Immature natural killer cell (primary cell): ENCODE data around the gene ASTE1. TPM values are rescaled to one million over a fixed set of nuclear protein-coding genes. Genes with fewer than 3 reads are reported as not detected.
"Not testable (repeated sequence)": the region's sequence is repeated elsewhere in the genome, so short reads cannot be mapped to it uniquely, and the experiment has no call there.

Experiments
- DNase-seq, 3 donors: peaks; one replicate each; pipeline ENCODE4 v3.0.0; 2022; ENCODE audit warnings: mixed read lengths in 1 of 3
- H3K27ac Mint-ChIP-seq, 6 donors: one replicate each; pipeline ENCODE4 v1.8.0; 2020; ENCODE audit warnings: mixed read lengths in 6 of 6, mild to moderate bottlenecking in 5 of 6, inconsistent platforms in 4 of 6, moderate library complexity in 3 of 6
- H3K27me3 Mint-ChIP-seq, 3 donors: one replicate each; pipeline ENCODE4 v1.8.0; 2020 to 2021; ENCODE audit warnings: low read depth in 3 of 3, mild to moderate bottlenecking in 3 of 3, mixed read lengths in 3 of 3, moderate library complexity in 3 of 3, inconsistent platforms in 1 of 3
- H3K36me3 Mint-ChIP-seq, 3 donors: one replicate each; pipeline ENCODE4 v1.8.0; 2020; ENCODE audit warnings: mixed read lengths in 3 of 3, inconsistent platforms in 2 of 3, mild to moderate bottlenecking in 2 of 3
- H3K4me1 Mint-ChIP-seq, 2 donors: one replicate each; pipeline ENCODE4 v1.8.0; 2020; ENCODE audit warnings: inconsistent platforms in 2 of 2, mild to moderate bottlenecking in 2 of 2, mixed read lengths in 2 of 2, moderate library complexity in 1 of 2
- H3K4me3 Mint-ChIP-seq, 5 donors: one replicate each; pipeline ENCODE4 v1.8.0; 2020; ENCODE audit warnings: mild to moderate bottlenecking in 5 of 5, mixed read lengths in 5 of 5, inconsistent platforms in 3 of 5, moderate library complexity in 3 of 5
- H3K9me3 Mint-ChIP-seq, 6 donors: one replicate each; pipeline ENCODE4 v1.8.0; 2020; ENCODE audit warnings: mild to moderate bottlenecking in 6 of 6, mixed read lengths in 6 of 6, inconsistent platforms in 4 of 6, moderate library complexity in 3 of 6
- polyA plus RNA-seq, 3 donors: library from polyadenylated mRNA; unstranded; fragments of 300-500 nt; fragmentation: Illumina TruSeq; gene quantifications; one replicate each; pipeline ENCODE4 v1.2.3, GENCODE V29; 2021

Gene ASTE1
- polyA plus RNA-seq, 3 donors from 2014 or later: 15.9 to 28.6 (median 21.2) TPM

DNA sequence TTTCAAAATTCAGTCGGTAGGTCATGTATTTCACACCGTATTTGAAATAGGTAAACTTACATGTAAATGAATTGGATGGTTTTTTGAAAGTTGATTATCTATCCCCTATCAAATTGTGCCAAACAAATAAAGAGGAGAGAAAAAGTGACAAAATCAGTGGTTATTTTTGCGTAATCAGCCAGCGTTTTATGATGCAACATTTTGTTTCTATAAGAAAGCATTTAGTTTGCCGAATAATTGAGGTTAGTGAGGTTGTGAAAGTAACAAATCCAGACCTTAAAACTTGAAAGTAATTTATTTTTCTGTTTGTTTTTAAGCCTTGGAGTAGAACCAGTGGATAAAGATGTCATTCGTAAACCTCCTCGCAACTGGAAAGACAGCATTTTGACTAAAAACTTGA, 29.3 kb downstream of the ASTE1 start:
- Mint-ChIP-seq H3K9me3 (no peaks in the 10 kb centered on the region), H3K27ac (no peak overlapping the region), H3K4me3 (no peak overlapping the region), H3K27me3 (peaks cover 0 to 1% (median 0%) of the 10 kb centered on the region in 3 donors), H3K4me1 (peaks cover 3 to 13% of the 10 kb centered on the region in 2 donors), H3K36me3 (peaks cover 3 to 11% (median 3%) of the 10 kb centered on the region in 3 donors)
- DNase-seq: no peak

DNA sequence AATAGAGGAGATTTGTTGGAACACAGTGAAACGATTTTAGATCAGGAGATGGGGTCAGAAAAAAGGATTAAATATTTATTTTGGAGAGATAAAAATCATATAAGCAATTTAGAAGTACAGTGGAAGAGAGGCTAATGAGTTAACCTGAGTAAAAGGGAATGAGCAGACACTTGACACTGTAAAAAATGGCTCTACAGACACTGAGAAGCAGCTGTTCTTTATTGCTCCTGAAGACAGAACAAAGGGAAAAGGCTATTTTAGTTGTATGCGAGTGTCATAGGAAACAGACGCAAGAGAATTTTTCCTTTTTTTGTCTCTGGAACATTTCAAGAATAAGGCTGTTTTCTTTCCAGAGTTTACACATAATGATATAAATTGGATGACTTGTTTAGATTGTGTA, 34.3 kb downstream of the ASTE1 start:
- no peak overlapping the region for H3K27ac Mint-ChIP-seq

DNA sequence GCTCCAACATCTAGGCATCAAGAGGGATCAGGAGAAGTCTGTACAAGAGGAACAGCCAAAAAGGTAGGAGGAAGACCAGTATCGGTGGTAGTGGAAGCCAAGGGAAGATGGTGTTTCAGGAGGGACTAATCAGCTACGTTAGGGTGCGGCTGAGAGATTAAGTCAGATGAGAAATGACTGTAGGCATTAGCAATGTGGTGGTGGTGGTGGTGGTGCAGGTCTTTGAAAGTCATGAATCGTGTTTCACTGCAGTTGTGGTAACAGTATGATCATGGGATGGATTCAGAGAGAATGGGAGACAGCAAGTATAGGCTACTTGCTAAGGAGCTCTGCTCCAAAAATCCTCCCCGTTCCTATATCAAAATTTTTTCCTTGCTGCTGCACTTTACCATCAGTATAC, 35.5 kb downstream of the ASTE1 start:
- Mint-ChIP-seq H3K27ac (no peak overlapping the region), H3K27me3 (peaks cover 0 to 2% (median 0%) of the 10 kb centered on the region in 3 donors), H3K4me1 (no peaks in the 10 kb centered on the region), H3K9me3 (no peaks in the 10 kb centered on the region), H3K36me3 (peaks cover 5 to 19% (median 14%) of the 10 kb centered on the region in 3 donors), H3K4me3 (no peak overlapping the region)
- DNase-seq: no peak

More for the DNA sequence above, 34.3 kb downstream of the ASTE1 start:
- H3K9me3 Mint-ChIP-seq: no peaks in the 10 kb centered on the region
- H3K36me3 Mint-ChIP-seq: peaks cover 5 to 19% (median 14%) of the 10 kb centered on the region in 3 donors
- peaks cover 0 to 2% (median 1%) of the 10 kb centered on the region in 3 donors for H3K27me3 Mint-ChIP-seq
- no peak for DNase-seq
- H3K4me1 Mint-ChIP-seq: no peaks in the 10 kb centered on the region
- H3K4me3 Mint-ChIP-seq: no peak overlapping the region

DNA sequence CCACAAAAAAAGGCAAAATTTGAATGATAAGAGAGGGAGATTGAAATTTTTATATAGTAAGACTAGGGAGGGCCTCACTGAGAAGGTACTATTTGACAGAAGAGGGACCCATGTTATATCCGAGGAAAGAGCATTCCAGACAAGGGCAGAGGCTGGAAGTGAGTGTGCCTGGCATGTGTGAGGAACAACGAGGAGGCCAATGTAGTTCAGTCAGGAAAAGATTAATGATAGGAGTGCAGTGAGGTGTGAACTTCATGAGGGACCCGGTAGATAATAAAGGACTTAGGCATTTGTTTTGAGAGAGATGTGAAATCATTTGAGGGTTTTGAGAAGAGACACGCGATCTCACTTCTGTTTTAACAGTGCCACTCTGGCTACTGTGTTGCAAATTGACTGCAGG, 36.3 kb downstream of the ASTE1 start:
- Mint-ChIP-seq H3K9me3 (no peaks in the 10 kb centered on the region), H3K27ac (peak overlapping the region in 2 of 6 donors; percentile 9 to 55), H3K36me3 (peaks cover 5 to 24% (median 17%) of the 10 kb centered on the region in 3 donors), H3K4me3 (no peak overlapping the region), H3K4me1 (no peaks in the 10 kb centered on the region), H3K27me3 (peaks cover 0 to 2% (median 0%) of the 10 kb centered on the region in 3 donors)
- DNase-seq: no peak

DNA sequence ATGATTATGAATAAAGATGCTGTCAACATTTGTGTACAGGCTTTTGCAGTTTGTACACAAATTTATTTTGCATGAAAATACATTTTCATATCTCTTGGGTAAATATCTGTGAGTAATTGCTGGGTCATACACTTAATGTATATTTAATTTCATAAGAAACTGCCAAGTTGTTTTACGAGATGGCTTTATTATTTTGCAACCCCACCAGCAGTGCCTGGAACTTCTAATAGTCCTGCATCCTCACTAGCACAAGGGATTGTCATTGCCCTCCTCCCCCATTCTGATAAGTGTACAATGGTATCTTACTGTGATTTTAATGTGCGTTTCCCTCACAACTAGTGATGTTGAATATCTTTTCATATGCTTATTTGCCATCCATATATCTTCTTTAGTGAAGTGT, 45.2 kb downstream of the ASTE1 start:
- Mint-ChIP-seq H3K27ac (no peak overlapping the region), H3K9me3 (no peaks in the 10 kb centered on the region)
- DNase-seq: no peak

DNA sequence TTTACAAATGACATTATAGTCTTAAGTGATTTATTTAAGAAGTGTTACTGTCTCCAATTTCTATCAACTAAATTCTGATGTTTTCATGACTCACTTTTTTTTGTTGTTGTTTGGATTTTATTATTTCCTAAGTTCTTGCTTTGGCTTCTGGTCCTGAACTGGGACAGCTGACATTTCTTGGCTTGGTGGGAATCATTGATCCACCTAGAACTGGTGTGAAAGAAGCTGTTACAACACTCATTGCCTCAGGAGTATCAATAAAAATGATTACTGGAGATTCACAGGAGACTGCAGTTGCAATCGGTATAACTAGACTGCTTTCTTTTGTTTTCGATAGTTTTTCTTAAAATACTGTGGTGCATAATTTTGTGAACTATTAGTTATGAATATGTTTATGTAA, 47.5 kb downstream of the ASTE1 start:
- peak overlapping the region in 1 of 6 donors; percentile 18 for H3K27ac Mint-ChIP-seq

More for the DNA sequence above, 45.2 kb downstream of the ASTE1 start:
- no peaks in the 10 kb centered on the region for H3K27me3 Mint-ChIP-seq
- no peaks in the 10 kb centered on the region for H3K4me1 Mint-ChIP-seq
- no peak overlapping the region for H3K4me3 Mint-ChIP-seq
- H3K36me3 Mint-ChIP-seq: peaks cover 4 to 31% (median 6%) of the 10 kb centered on the region in 3 donors

DNA sequence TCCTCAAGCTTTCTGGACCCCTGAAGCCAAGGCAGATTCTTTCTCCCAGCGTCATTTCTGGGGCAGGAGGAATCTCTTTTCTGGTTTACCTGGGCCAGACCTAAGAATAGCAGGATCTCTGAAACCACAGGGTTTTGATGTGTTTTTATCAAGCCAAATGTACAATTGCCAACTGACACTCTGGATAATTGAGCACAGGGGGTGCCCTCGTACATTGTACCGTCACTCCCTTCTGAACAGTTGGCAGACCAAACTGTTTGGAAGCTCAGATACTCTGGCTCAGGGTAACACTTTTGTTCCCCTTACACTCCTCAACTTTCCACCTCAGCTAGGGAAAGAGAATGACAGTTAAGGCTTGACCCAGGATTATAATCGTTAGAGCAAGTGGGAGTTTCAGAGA, 49.9 kb downstream of the ASTE1 start:
- H3K27me3 Mint-ChIP-seq: no peaks in the 10 kb centered on the region
- H3K4me1 Mint-ChIP-seq: no peaks in the 10 kb centered on the region
- DNase-seq: no peak
- H3K9me3 Mint-ChIP-seq: no peaks in the 10 kb centered on the region
- peaks cover 8 to 31% (median 27%) of the 10 kb centered on the region in 3 donors for H3K36me3 Mint-ChIP-seq
- H3K27ac Mint-ChIP-seq: no peak overlapping the region
- no peak overlapping the region for H3K4me3 Mint-ChIP-seq

More for the DNA sequence above, 47.5 kb downstream of the ASTE1 start:
- no peaks in the 10 kb centered on the region for H3K27me3 Mint-ChIP-seq
- H3K36me3 Mint-ChIP-seq: peaks cover 5 to 26% (median 18%) of the 10 kb centered on the region in 3 donors
- H3K4me3 Mint-ChIP-seq: no peak overlapping the region
- H3K9me3 Mint-ChIP-seq: no peaks in the 10 kb centered on the region
- H3K4me1 Mint-ChIP-seq: no peaks in the 10 kb centered on the region
- no peak for DNase-seq

DNA sequence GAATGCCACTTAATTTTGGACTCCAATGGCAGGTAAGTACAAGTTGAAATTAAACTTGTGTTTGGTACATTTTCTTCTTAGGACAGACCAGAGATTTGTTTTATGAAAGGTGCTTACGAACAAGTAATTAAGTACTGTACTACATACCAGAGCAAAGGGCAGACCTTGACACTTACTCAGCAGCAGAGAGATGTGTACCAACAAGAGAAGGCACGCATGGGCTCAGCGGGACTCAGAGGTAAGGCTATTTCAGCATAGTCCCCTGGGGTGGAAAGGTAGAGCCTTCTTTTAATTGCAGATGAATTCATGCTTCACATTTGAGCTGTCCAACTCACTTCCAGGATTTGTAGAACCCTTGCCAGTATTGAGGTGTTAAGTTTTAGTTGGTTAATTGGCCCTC, 51.4 kb downstream of the ASTE1 start:
- peak overlapping the region in 1 of 6 donors; percentile 6 for H3K27ac Mint-ChIP-seq
- DNase-seq: no peak
- no peak overlapping the region for H3K4me3 Mint-ChIP-seq
- H3K4me1 Mint-ChIP-seq: no peaks in the 10 kb centered on the region
- peaks cover 16 to 42% (median 33%) of the 10 kb centered on the region in 3 donors for H3K36me3 Mint-ChIP-seq
- H3K9me3 Mint-ChIP-seq: no peaks in the 10 kb centered on the region
- H3K27me3 Mint-ChIP-seq: no peaks in the 10 kb centered on the region

DNA sequence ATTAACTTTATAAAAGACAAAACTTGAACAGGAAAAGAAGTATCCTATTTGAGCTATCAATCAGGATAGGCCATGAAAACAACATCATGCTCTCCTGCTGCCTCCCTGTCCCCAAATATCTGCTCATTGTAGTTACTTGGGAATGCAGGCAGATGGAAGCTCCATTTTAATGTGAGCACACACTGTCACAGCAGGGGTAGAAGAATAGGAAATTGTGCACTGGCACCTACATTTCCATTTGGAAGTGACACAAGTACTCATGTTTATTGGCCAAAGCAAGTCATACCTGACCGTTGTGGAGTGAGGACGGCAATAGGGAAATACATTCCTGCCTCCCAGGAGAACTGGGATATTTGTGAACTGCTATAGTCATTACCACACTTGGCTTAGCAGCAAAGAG, 52.4 kb downstream of the ASTE1 start:
- no peaks in the 10 kb centered on the region for H3K9me3 Mint-ChIP-seq
- H3K4me3 Mint-ChIP-seq: no peak overlapping the region
- H3K36me3 Mint-ChIP-seq: peaks cover 20 to 46% (median 30%) of the 10 kb centered on the region in 3 donors
- H3K27me3 Mint-ChIP-seq: no peaks in the 10 kb centered on the region
- DNase-seq: no peak
- no peaks in the 10 kb centered on the region for H3K4me1 Mint-ChIP-seq
- H3K27ac Mint-ChIP-seq: no peak overlapping the region

DNA sequence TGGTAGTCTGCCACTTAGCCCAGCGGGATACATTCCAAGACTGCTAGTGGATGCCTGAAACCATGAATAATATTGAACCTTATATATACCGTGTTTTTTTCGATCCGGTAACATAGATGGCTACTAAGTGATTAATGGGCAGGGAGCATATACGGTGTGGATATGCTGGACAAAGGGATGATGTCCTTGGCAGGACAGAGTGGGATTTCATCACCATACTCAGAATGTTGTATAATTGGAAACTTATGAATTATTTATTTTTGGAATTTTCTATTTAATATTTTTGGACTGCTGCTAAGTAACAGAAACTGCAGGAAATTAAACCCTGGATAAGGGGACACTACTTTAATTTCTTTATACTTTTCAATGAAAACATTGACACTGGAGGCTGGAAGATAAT, 53.2 kb downstream of the ASTE1 start:
- no peaks in the 10 kb centered on the region for H3K4me1 Mint-ChIP-seq
- H3K9me3 Mint-ChIP-seq: no peaks in the 10 kb centered on the region
- no peak overlapping the region for H3K27ac Mint-ChIP-seq
- H3K27me3 Mint-ChIP-seq: no peaks in the 10 kb centered on the region
- peaks cover 21 to 46% (median 29%) of the 10 kb centered on the region in 3 donors for H3K36me3 Mint-ChIP-seq
- no peak for DNase-seq
- H3K4me3 Mint-ChIP-seq: no peak overlapping the region

DNA sequence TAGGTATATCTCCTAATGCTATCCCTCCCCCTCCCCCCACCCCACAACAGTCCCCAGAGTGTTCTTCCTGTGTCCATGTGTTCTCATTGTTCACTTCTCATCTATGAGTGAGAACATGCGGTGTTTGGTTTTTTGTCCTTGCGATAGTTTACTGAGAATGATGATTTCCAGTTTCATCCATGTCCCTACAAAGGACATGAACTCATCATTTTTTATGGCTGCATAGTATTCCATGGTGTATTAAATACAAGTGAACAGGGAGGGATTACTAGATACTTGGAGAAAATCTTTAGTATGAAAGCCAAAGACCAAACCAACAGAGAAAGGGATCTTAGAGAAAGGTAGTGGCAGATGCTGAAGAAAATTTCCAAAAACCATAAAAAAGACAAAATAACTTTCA, 54.0 kb downstream of the ASTE1 start:
- H3K27me3 Mint-ChIP-seq, DNase-seq, H3K4me1 Mint-ChIP-seq, H3K27ac Mint-ChIP-seq, H3K4me3 Mint-ChIP-seq, H3K9me3 Mint-ChIP-seq: not testable (repeated sequence)
- peaks cover 24 to 49% (median 29%) of the 10 kb centered on the region in 3 donors for H3K36me3 Mint-ChIP-seq

DNA sequence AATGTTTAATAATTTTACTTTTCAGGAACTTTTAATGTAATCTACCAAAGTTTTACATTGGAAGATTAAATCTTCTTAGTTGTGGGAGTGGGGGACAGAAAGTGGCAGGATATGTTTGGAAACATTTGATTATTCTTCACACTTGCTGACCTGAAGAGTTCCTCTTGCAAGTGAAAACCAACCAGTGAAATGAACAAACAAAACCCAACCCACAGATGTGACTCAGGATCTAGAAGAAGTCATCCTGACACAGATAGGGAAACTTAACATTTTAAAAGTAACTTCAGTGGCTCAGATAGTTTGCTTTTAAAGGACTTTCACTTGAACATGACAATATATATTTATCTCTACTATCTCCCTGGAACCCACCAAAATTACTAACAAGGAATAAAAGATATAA, 55.4 kb downstream of the ASTE1 start:
- Mint-ChIP-seq H3K9me3 (no peaks in the 10 kb centered on the region), H3K4me3 (no peak overlapping the region), H3K36me3 (peaks cover 30 to 57% (median 35%) of the 10 kb centered on the region in 3 donors), H3K4me1 (no peaks in the 10 kb centered on the region), H3K27me3 (peaks cover 0 to 2% (median 0%) of the 10 kb centered on the region in 3 donors), H3K27ac (no peak overlapping the region)
- no peak for DNase-seq

DNA sequence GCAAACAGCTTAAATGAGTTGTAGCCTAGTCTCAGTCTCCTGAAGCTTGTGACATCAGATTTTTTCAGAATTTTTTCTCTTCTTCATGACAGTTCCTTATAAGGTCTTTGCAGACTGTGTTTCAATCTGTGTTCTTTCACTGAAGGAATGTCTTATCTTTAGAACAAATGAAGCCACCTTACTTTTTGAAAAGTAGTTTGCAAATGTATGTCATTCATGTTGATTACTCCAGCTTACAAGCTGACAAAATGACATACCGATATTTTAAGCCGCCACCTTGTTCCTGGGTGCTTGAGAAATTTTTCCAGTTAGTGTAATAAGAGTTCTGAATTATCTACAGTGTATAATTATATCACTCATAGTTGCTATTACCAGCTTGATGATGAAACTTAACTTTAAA, 57.0 kb downstream of the ASTE1 start:
- Mint-ChIP-seq H3K9me3 (no peaks in the 10 kb centered on the region), H3K27ac (no peak overlapping the region), H3K36me3 (peaks cover 40 to 60% (median 48%) of the 10 kb centered on the region in 3 donors), H3K4me1 (no peaks in the 10 kb centered on the region), H3K4me3 (no peak overlapping the region), H3K27me3 (peaks cover 0 to 2% (median 0%) of the 10 kb centered on the region in 3 donors)
- no peak for DNase-seq

DNA sequence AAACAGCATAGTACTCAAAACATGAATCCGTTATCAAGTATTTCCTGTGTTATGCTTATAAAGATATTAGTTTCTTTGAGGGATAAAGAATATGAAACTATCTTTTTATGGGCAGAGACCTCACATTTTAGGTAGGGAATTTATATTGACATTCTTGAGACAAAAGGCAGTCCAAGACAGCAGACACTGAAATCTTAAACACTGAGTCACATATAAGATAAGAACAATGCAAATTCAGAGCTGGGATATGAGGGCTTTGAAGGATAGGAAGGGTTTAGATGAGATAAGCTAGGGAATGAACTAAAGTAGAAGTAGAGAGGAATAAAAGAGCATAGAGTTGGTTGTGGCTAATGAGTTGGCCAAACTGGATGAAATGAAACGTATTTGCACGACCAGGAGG, 58.4 kb downstream of the ASTE1 start:
- Mint-ChIP-seq H3K4me3 (no peak overlapping the region), H3K27me3 (peaks cover 0 to 2% (median 0%) of the 10 kb centered on the region in 3 donors), H3K4me1 (no peaks in the 10 kb centered on the region), H3K36me3 (peaks cover 40 to 54% (median 44%) of the 10 kb centered on the region in 3 donors), H3K27ac (no peak overlapping the region), H3K9me3 (no peaks in the 10 kb centered on the region)
- DNase-seq: no peak

DNA sequence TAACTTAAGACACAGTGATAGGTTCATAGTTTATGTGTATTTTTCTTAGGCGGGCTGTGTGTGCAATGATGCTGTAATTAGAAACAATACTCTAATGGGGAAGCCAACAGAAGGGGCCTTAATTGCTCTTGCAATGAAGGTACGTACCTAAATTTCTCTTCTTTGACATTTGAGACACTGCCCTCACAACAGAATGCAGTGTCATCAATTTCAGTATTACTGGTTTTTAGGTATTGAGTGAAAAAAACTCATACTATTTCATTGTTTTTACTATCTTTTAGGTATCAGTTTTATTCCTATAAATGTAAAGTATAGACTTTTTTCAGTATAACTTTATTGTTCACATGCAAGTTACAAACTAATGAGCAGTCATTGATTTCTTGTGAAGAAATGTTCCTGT, 59.3 kb downstream of the ASTE1 start:
- H3K36me3 Mint-ChIP-seq: peaks cover 37 to 51% (median 40%) of the 10 kb centered on the region in 3 donors
- no peak overlapping the region for H3K27ac Mint-ChIP-seq
- H3K27me3 Mint-ChIP-seq: peaks cover 0 to 2% (median 0%) of the 10 kb centered on the region in 3 donors
- H3K4me3 Mint-ChIP-seq: no peak overlapping the region
- H3K4me1 Mint-ChIP-seq: no peaks in the 10 kb centered on the region
- no peaks in the 10 kb centered on the region for H3K9me3 Mint-ChIP-seq
- no peak for DNase-seq
